WTC11 (cell line): ENCODE results near the gene RPS6KA2. TPM values are rescaled to one million over a fixed set of nuclear protein-coding genes. Genes with fewer than 3 reads are reported as not detected.

Experiments
- ATAC-seq: fragments of 200-7000 bp; cut with Tn5 transposase; 2 replicates; pipeline ENCODE4 v1.10.0; 2021; ENCODE audit warnings: mild to moderate bottlenecking, moderate library complexity
- CTCF ChIA-PET: fragments of 300-600 bp; sonication (Branson Sonifier 250); formaldehyde crosslinking; loops from one replicate; lab custom pipeline; 2021; ENCODE audit warnings: antibody characterized with exemption; lab: Charles Lee
- POLR2A ChIA-PET: fragments of 350-600 bp; sonication (Branson Sonifier 250); formaldehyde crosslinking; loops from one replicate; lab custom pipeline; 2021; ENCODE audit warnings: antibody characterized with exemption; lab: Charles Lee
- DNase-seq: peaks from one replicate; pipeline ENCODE4 v3.0.0; 2021; ENCODE audit warnings: low spot score
- H3K27ac Mint-ChIP-seq: 2 replicates; pipeline ENCODE4 v1.8.0; 2021; ENCODE audit warnings: mixed read lengths
- H3K27me3 Mint-ChIP-seq: 2 replicates; pipeline ENCODE4 v1.8.0; 2021; ENCODE audit warnings: low read depth, mild to moderate bottlenecking, moderate library complexity, mixed read lengths
- H3K36me3 Mint-ChIP-seq: 2 replicates; pipeline ENCODE4 v1.8.0; 2021; ENCODE audit warnings: mixed read lengths
- H3K4me1 Mint-ChIP-seq: 2 replicates; pipeline ENCODE4 v1.8.0; 2022; ENCODE audit warnings: mixed read lengths
- H3K4me3 Mint-ChIP-seq: 2 replicates; pipeline ENCODE4 v1.8.0; 2021; ENCODE audit warnings: mild to moderate bottlenecking, moderate library complexity, mixed read lengths
- H3K9me3 Mint-ChIP-seq: 2 replicates; pipeline ENCODE4 v1.8.0; 2021; ENCODE audit warnings: mixed read lengths
- ARID4B ChIP-seq: sonication (generic); formaldehyde crosslinking; IDR thresholded peaks from 2 replicates; pipeline ENCODE4 v1.8.0; 2023; ENCODE audit warnings: missing genetic modification reagents, mild to moderate bottlenecking, borderline replicate concordance
- ATF3 ChIP-seq: sonication (generic); formaldehyde crosslinking; conservative IDR thresholded peaks from 2 replicates; pipeline ENCODE4 v1.8.1; 2022; ENCODE audit warnings: mild to moderate bottlenecking, missing genetic modification reagents
- CBFB ChIP-seq: sonication (generic); formaldehyde crosslinking; IDR thresholded peaks from 2 replicates; pipeline ENCODE4 v1.8.1; 2022; ENCODE audit warnings: mild to moderate bottlenecking, low read depth, missing genetic modification reagents
- CREB1 ChIP-seq: sonication (generic); formaldehyde crosslinking; IDR thresholded peaks from 2 replicates; pipeline ENCODE4 v1.8.0; 2023; ENCODE audit warnings: mild to moderate bottlenecking, missing genetic modification reagents
- ELF4 ChIP-seq: sonication (generic); formaldehyde crosslinking; IDR thresholded peaks from 2 replicates; pipeline ENCODE4 v1.8.1; 2022; ENCODE audit warnings: low read depth, mild to moderate bottlenecking, moderate library complexity, missing genetic modification reagents
- FOXJ3 ChIP-seq: sonication (generic); formaldehyde crosslinking; IDR thresholded peaks from 2 replicates; pipeline ENCODE4 v1.9.0; 2021; ENCODE audit warnings: missing genetic modification reagents, mild to moderate bottlenecking, borderline replicate concordance
- FOXP1 ChIP-seq: sonication (generic); formaldehyde crosslinking; IDR thresholded peaks from 2 replicates; pipeline ENCODE4 v1.8.0; 2022; ENCODE audit warnings: missing genetic modification reagents, mild to moderate bottlenecking, moderate library complexity, borderline replicate concordance
- IRF2 ChIP-seq: sonication (generic); formaldehyde crosslinking; IDR thresholded peaks from 2 replicates; pipeline ENCODE4 v1.8.0; 2022; ENCODE audit warnings: low read depth, missing genetic modification reagents, borderline replicate concordance
- KAT7 ChIP-seq: sonication (generic); formaldehyde crosslinking; IDR thresholded peaks from 2 replicates; pipeline ENCODE4 v1.8.1; 2023; ENCODE audit warnings: missing genetic modification reagents, mild to moderate bottlenecking, borderline replicate concordance
- MXD4 ChIP-seq: fragments of 250-450 bp; sonication (Bioruptor Pico); IDR thresholded peaks from 2 replicates; pipeline ENCODE4 v1.8.0; 2021; ENCODE audit warnings: mild to moderate bottlenecking, moderate library complexity, borderline replicate concordance
- NFE2L1 ChIP-seq: sonication (generic); formaldehyde crosslinking; IDR thresholded peaks from 2 replicates; pipeline ENCODE4 v1.8.1; 2023; ENCODE audit warnings: missing genetic modification reagents
- RELA ChIP-seq: sonication (generic); formaldehyde crosslinking; IDR thresholded peaks from 2 replicates; pipeline ENCODE4 v1.8.1; 2022; ENCODE audit warnings: missing genetic modification reagents, mild to moderate bottlenecking, borderline replicate concordance
- SMAD3 ChIP-seq: sonication (generic); formaldehyde crosslinking; IDR thresholded peaks from 2 replicates; pipeline ENCODE4 v1.8.0; 2022; ENCODE audit warnings: missing genetic modification reagents, mild to moderate bottlenecking, borderline replicate concordance
- TCF7 ChIP-seq: sonication (generic); formaldehyde crosslinking; IDR thresholded peaks from 2 replicates; pipeline ENCODE4 v1.8.0; 2022; ENCODE audit warnings: mild to moderate bottlenecking, low read depth, missing genetic modification reagents, moderate library complexity
- TEAD1 ChIP-seq: sonication (generic); formaldehyde crosslinking; IDR thresholded peaks from 2 replicates; pipeline ENCODE4 v1.8.0; 2022; ENCODE audit warnings: mild to moderate bottlenecking, missing genetic modification reagents
- TP53 ChIP-seq: sonication (generic); formaldehyde crosslinking; IDR thresholded peaks from 2 replicates; pipeline ENCODE4 v1.8.1; 2023; ENCODE audit warnings: mild to moderate bottlenecking, missing genetic modification reagents
- ZNF281 ChIP-seq: sonication (generic); formaldehyde crosslinking; IDR thresholded peaks from 2 replicates; pipeline ENCODE4 v1.8.0; 2023; ENCODE audit warnings: mild to moderate bottlenecking, missing genetic modification reagents
- ZNF512 ChIP-seq: sonication (generic); formaldehyde crosslinking; IDR thresholded peaks from 2 replicates; pipeline ENCODE4 v1.8.1; 2022; ENCODE audit warnings: missing genetic modification reagents, borderline replicate concordance
- total RNA-seq: library from RNA; stranded (reverse); gene quantifications from 3 replicates; pipeline ENCODE4 v1.2.3, GENCODE V29; 2021

RPS6KA2 gene
- total RNA-seq, 1 experiment from 2014 or later = 24.2 TPM

- H3K9me3 Mint-ChIP-seq = no peaks in the 10 kb centered on the region
- H3K4me3 Mint-ChIP-seq = no peak overlapping the region
- POLR2A ChIA-PET = no interaction called here
- no peaks in the 10 kb centered on the region for H3K4me1 Mint-ChIP-seq
- H3K36me3 Mint-ChIP-seq = no peaks in the 10 kb centered on the region
- ATAC-seq = no peak
- TF ChIP-seq TCF7 (no peak), TP53 (CRISPR knock-in tag) (no peak), FOXJ3 (CRISPR knock-in tag) (no peak), ZNF281 (CRISPR knock-in tag) (no peak), CREB1 (CRISPR knock-in tag) (no peak), SMAD3 (CRISPR knock-in tag) (no peak), ELF4 (no peak), RELA (no peak), ATF3 (no peak), MXD4 (no peak), ARID4B (CRISPR knock-in tag) (no peak), FOXP1 (no peak), TEAD1 (CRISPR knock-in tag) (no peak), NFE2L1 (CRISPR knock-in tag) (no peak), IRF2 (CRISPR knock-in tag) (no peak), CBFB (CRISPR knock-in tag) (no peak), KAT7 (CRISPR knock-in tag) (no peak), ZNF512 (CRISPR knock-in tag) (no peak)
- TF ChIP-seq, all 79 proteins: peak for 0
- Mint-ChIP-seq H3K27me3 (no peaks in the 10 kb centered on the region), H3K27ac (peak overlapping the region; percentile 29; the same call in 1 of the 2 replicates)
- CTCF ChIA-PET = interaction anchor here (0.9 to 1.8 kb wide), 6 partner anchors 18 to 189 kb away, joined by 3 to 5 read pairs (median 4); partner anchors contain the start of gene RPS6KA2
- no peak for DNase-seq
Measured at GRCh38 chr6:166438211-166438861, 188.7 kb downstream of the RPS6KA2 start.
